Retinal pigment epithelial cell (primary cell): ENCODE results near the gene KCTD18.

Source experiments
- DNase-seq: peaks from one replicate; pipeline ENCODE4 v3.0.0-alpha.2; 2010; ENCODE audit warnings: low read depth
- H3K4me3 ChIP-seq: 2 replicates; pipeline ENCODE4 v1.5.1; 2011; ENCODE audit warnings: mild to moderate bottlenecking, low read length, control low read depth, moderate library complexity
- TF ChIP-seq, protein P1 (sequence below): conservative IDR thresholded peaks from 2 replicates; pipeline ENCODE4 v1.5.1; 2011; ENCODE audit warnings: low read depth, low read length, control low read depth, inconsistent platforms

Gene KCTD18

DNA sequence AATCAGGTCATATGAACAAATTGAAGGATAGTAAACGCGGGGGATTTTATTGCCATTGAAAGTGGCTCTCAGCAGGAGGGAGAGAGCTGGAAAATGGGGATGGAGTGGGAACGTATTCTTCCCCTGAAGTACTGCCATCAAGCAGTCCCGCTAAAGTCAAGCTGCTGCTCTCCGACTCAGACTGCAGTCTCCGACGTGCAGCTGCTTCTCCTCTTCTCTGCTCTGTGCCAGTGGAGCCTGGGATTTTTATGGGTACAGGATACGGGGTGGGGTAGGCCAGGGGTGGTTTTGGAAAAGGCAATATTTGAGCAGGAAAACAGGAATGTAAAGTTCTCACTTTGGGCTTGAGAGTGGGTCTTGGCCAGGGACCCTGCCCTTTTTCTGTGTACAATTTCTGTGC, 33.0 kb downstream of the KCTD18 start:
- TF ChIP-seq, protein P1, sequence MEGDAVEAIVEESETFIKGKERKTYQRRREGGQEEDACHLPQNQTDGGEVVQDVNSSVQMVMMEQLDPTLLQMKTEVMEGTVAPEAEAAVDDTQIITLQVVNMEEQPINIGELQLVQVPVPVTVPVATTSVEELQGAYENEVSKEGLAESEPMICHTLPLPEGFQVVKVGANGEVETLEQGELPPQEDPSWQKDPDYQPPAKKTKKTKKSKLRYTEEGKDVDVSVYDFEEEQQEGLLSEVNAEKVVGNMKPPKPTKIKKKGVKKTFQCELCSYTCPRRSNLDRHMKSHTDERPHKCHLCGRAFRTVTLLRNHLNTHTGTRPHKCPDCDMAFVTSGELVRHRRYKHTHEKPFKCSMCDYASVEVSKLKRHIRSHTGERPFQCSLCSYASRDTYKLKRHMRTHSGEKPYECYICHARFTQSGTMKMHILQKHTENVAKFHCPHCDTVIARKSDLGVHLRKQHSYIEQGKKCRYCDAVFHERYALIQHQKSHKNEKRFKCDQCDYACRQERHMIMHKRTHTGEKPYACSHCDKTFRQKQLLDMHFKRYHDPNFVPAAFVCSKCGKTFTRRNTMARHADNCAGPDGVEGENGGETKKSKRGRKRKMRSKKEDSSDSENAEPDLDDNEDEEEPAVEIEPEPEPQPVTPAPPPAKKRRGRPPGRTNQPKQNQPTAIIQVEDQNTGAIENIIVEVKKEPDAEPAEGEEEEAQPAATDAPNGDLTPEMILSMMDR, result no peak
- no peak overlapping the region for H3K4me3 ChIP-seq
- no peak for DNase-seq

DNA sequence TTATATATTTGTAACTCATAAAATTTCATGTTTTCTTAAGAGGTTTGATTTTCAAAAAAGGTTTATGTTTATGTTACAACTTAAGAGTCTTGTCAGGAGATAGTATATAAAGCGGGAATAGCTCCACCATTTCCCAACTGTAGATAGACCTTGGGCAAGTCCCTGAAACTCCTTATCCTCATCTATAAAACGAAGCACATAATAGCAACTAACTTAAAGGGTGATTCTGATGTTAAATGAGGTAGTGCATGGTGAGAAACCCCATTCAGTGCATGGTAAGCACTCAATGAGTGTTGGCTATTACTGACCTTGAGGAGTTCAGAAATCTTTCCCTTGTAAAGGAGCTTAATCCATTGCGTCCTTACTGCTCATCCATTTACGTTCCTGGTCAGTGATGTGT, 34.1 kb downstream of the KCTD18 start:
- TF ChIP-seq, protein P1, result no peak
- H3K4me3 ChIP-seq, result no peak overlapping the region
- no peak for DNase-seq

DNA sequence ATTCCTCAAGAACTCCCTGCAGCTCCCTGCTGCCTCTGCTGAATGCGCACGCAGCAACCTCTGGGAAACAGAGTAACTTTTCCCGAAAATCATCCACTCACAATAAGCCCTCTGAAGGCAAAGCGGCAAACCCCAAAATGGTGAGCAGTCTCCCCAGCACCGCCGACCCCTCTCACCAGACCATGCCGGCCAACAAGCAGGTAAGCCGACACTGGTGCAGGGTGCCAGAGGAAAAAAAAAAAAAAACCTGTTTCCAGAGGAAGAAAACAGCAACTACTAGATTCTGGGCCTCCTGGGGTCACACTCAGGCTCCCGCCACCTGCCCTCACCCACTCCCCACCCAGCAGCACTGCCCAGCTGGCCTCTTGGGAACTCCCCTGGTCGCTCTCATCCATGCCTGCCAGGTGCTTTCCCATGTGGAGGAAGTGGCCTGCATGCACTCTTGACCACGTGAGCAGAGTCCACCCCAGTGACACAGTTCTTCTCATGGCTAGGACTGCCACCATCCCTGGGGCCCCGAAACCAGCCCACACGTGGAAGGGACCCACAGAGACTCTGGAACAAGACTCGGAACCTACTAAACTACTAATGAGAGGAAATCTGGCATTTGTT, 36.9 kb downstream of the KCTD18 start:
- no peak overlapping the region for H3K4me3 ChIP-seq
- TF ChIP-seq, protein P1, result no peak
- DNase-seq, result no peak

DNA sequence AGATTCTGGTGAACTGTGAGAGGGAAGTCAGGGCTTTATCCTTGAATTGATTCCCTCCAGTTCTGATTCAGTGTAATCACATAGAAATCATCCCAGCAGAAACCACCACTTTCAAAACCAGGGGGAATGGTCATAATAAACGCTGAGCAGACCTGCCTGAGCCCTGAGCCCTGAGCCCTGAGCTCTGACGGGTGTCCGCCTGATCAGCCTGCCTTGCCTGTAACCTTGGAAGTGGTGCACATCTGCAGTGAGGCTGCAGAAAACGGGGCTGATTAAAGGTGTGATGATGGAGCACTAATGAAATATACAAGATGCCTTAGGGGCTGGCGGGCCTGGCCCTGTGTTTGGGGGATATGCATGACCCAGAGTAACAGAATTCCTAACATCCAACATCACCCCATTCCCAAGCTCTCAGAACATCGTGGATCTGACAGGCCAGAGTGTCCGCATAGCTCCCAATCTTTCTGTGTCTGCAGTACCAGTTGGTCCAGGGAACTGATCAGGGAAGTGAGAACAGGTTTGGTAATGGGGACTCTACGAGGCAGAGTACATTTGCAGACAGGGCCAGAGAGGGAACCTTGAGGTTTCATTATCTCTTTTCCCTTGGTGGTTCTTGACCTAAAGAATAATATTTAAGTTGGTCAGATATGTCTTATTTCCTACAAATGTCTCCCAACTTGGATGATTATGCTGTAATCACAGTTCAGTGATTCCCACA, 37.8 kb downstream of the KCTD18 start:
- no peak for DNase-seq
- H3K4me3 ChIP-seq, result no peak overlapping the region
- TF ChIP-seq, protein P1, result no peak

DNA sequence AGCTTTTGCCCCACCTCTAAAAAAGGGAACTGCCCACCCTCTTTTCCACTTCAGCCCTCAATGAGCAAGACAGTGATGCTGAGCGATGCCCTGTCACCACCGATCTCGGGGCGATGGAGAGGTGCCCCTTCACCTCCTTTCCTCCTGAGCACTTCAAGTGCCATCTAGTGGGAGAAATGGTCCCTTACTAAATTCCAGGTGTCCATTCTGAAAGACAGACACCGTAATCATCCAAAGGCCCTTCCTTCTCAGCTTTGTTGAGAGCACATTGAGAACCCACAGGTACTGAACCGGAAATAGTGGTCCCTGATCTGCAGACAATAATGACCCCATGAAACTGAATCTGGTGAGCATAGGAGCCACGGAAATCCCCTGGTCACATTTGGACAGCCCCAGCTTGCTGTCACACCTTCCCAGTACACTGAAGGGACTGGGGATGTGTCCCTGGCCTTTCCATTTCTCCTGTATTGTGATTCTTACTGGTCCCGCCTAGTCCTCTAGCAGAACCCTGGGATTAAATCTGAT, 38.5 kb downstream of the KCTD18 start:
- DNase-seq, result no peak
- TF ChIP-seq, protein P1, result peak; percentile 70
- no peak overlapping the region for H3K4me3 ChIP-seq

DNA sequence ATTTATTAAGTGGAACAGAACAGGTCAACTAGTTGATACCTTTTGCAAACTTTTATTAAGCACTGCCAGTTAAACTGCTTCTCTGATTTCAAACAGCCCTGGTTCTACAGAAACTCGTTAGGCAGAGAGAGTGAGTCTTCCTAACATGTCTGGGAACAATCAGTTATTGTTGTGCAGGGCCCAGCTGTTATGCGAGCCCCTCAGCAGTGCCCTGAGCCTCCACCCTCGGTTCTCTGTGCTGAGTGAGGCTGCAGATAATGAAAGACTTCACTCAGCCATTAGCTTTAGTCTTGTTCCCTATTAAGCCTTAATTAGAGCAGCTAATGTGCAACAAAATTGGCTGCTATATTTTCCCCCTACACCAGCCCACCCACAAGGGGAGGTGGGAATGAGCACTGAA, 39.6 kb downstream of the KCTD18 start:
- TF ChIP-seq, protein P1, result no peak
- no peak overlapping the region for H3K4me3 ChIP-seq
- DNase-seq, result no peak
